ENCODE data around the gene HMGCL.

DNA sequence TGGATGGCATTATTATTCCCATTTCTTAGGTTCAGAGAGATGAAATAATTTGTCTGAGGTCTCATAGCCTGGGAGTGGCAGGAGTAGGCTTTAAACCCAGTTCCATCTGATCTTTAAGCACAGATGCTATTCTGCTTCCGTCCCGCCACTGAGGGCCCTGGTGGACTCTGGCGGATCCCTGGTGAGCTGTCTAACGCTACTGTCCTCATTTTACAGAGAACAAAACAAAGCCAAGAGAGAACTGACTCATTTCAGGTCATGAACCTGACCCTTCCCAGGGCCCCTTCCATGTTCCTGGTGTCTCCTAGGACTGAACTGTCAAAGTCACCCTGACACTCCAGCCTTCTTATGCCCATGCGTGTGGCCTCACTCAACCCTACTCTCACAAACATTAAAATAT, 21.6 kb downstream of the HMGCL start:
- TF ChIP-seq CTCF (IDR thresholded peaks at IDR 0.05; ENCODE audit: low read depth, low read length) = no peak
- TF ChIP-seq EZH2phosphoT487 (IDR thresholded peaks at IDR 0.05; ENCODE audit: low read depth) = no peak
